GM12874 (cell line): ENCODE measurements around the gene TRMT11.

Source experiments
- TF ChIP-seq, protein P1 (sequence below): IDR thresholded peaks from 2 replicates; pipeline ENCODE4 v1.5.1; 2011; ENCODE audit warnings: low read depth, mild to moderate bottlenecking, control low read depth, low read length, moderate library complexity; ENCODE audit not compliant: insufficient read depth

The TRMT11 gene

GRCh38 chr6:125952764-125953501 lies 33.4 kb upstream of the TRMT11 start:
- TF ChIP-seq, protein P1, sequence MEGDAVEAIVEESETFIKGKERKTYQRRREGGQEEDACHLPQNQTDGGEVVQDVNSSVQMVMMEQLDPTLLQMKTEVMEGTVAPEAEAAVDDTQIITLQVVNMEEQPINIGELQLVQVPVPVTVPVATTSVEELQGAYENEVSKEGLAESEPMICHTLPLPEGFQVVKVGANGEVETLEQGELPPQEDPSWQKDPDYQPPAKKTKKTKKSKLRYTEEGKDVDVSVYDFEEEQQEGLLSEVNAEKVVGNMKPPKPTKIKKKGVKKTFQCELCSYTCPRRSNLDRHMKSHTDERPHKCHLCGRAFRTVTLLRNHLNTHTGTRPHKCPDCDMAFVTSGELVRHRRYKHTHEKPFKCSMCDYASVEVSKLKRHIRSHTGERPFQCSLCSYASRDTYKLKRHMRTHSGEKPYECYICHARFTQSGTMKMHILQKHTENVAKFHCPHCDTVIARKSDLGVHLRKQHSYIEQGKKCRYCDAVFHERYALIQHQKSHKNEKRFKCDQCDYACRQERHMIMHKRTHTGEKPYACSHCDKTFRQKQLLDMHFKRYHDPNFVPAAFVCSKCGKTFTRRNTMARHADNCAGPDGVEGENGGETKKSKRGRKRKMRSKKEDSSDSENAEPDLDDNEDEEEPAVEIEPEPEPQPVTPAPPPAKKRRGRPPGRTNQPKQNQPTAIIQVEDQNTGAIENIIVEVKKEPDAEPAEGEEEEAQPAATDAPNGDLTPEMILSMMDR = peak; percentile 49

GRCh38 chr6:125953502-125953875 lies 32.9 kb upstream of the TRMT11 start:
- TF ChIP-seq, protein P1 = no peak

GRCh38 chr6:125954735-125955339 lies 31.5 kb upstream of the TRMT11 start:
- TF ChIP-seq, protein P1 = no peak

- TF ChIP-seq, protein P1 = no peak
These were observed 30.4 kb upstream of the TRMT11 start for GRCh38 chr6:125955973-125956372.

- TF ChIP-seq, protein P1 = peak; percentile 98
These were observed 29.6 kb upstream of the TRMT11 start, which contains the start of gene HINT3 for GRCh38 chr6:125956506-125957390. Gene HINT3, plus strand, starts transcription at chr6:125956770. Its CDS starts 208 bp downstream, at chr6:125956978.

DNA sequence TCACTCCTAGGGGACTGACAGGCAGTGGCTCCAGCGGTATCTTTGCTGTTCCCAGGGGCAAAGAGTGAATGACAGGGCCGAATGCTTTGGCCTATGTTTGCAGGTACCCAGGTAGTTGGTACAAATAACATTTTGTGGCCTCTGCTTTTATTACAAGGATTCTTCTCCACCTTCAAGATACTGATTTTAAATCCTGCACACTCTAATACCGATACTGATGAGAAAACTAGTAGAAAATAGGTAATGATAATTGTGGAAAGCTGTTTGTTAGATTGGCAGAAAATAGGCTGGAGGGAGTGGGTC lies 29.0 kb upstream of the TRMT11 start:
- TF ChIP-seq, protein P1 = no peak

GRCh38 chr6:125957845-125958244 lies 28.5 kb upstream of the TRMT11 start:
- TF ChIP-seq, protein P1 = no peak
